GM23338 (cell line): ENCODE measurements around the gene SLIT1. TPM values are rescaled to one million over a fixed set of nuclear protein-coding genes. Genes with fewer than 3 reads are reported as not detected.

Source experiments
- ATAC-seq: fragments of 200-7000 bp; cut with Tn5 transposase; 3 replicates; pipeline ENCODE4 v1.9.1; 2020
- DNase-seq: peaks from one replicate; pipeline ENCODE4 v3.0.0-alpha.2; 2015; ENCODE audit warnings: low spot score
- H2AFZ ChIP-seq: fragments of 200-600 bp; sonication (generic); 2 replicates; pipeline ENCODE4 v1.8.0; 2016; ENCODE audit warnings: antibody characterized with exemption, mild to moderate bottlenecking, moderate library complexity
- H3F3A ChIP-seq: fragments of 200-600 bp; sonication (generic); replicated peaks from 2 replicates; pipeline ENCODE4 v1.8.0; 2017; ENCODE audit warnings: antibody characterized with exemption, mixed run types, low read depth
- H3K27ac ChIP-seq: fragments of 200-600 bp; sonication (generic); 2 replicates; pipeline ENCODE4 v1.6.1; 2016; ENCODE audit warnings: low read depth
- H3K27me3 ChIP-seq: fragments of 200-600 bp; sonication (generic); 2 replicates; pipeline ENCODE4 v1.8.0; 2016; ENCODE audit warnings: mild to moderate bottlenecking, mixed run types, moderate library complexity; ENCODE audit not compliant: insufficient read depth
- H3K36me3 ChIP-seq: fragments of 200-600 bp; sonication (generic); 2 replicates; pipeline ENCODE4 v1.8.0; 2016; ENCODE audit warnings: mild to moderate bottlenecking; ENCODE audit not compliant: insufficient read depth
- H3K4me1 ChIP-seq: fragments of 200-600 bp; sonication (generic); 2 replicates; pipeline ENCODE4 v1.8.0; 2016; ENCODE audit warnings: mild to moderate bottlenecking, moderate library complexity; ENCODE audit not compliant: insufficient read depth
- H3K4me2 ChIP-seq: fragments of 200-600 bp; sonication (generic); 2 replicates; pipeline ENCODE4 v1.7.1; 2017; ENCODE audit warnings: mixed run types
- H3K4me3 ChIP-seq: fragments of 200-600 bp; sonication (generic); 2 replicates; pipeline ENCODE4 v1.6.1; 2016; ENCODE audit warnings: mixed run types
- H3K79me2 ChIP-seq: fragments of 200-600 bp; sonication (generic); replicated peaks from 2 replicates; pipeline ENCODE4 v1.8.0; 2017; ENCODE audit warnings: mild to moderate bottlenecking; ENCODE audit not compliant: insufficient read depth
- H3K9me2 ChIP-seq: fragments of 200-600 bp; sonication (generic); 2 replicates; pipeline ENCODE4 v1.8.0; 2017; ENCODE audit not compliant: insufficient read depth
- H4K20me1 ChIP-seq: fragments of 200-600 bp; sonication (generic); replicated peaks from 2 replicates; pipeline ENCODE4 v1.8.0; 2017; ENCODE audit warnings: mild to moderate bottlenecking; ENCODE audit not compliant: insufficient read depth
- H3K27ac Mint-ChIP-seq: 2 replicates; pipeline ENCODE4 v1.8.0; 2020; ENCODE audit warnings: inconsistent platforms, mild to moderate bottlenecking, moderate library complexity, mixed read lengths
- H3K27me3 Mint-ChIP-seq: 3 replicates; pipeline ENCODE4 v1.8.0; 2022; ENCODE audit warnings: low read depth, mild to moderate bottlenecking, moderate library complexity, mixed read lengths, inconsistent platforms; ENCODE audit not compliant: insufficient read depth, poor library complexity
- H3K36me3 Mint-ChIP-seq: 3 replicates; pipeline ENCODE4 v1.8.0; 2021; ENCODE audit warnings: low read depth, mild to moderate bottlenecking, inconsistent platforms, moderate library complexity, mixed read lengths
- H3K4me1 Mint-ChIP-seq: 3 replicates; pipeline ENCODE4 v1.8.0; 2020; ENCODE audit warnings: mild to moderate bottlenecking, inconsistent platforms, mixed read lengths
- H3K4me3 Mint-ChIP-seq: 3 replicates; pipeline ENCODE4 v1.8.0; 2021; ENCODE audit warnings: moderate library complexity, mild to moderate bottlenecking, inconsistent platforms, mixed read lengths
- H3K9me3 Mint-ChIP-seq: 3 replicates; pipeline ENCODE4 v1.8.0; 2020; ENCODE audit warnings: moderate library complexity, mild to moderate bottlenecking, inconsistent platforms, mixed read lengths
- CTCF ChIP-seq, 2 experiments: fragments of 200-600 bp in 1 of 2; sonication (generic) in 1 of 2; conservative IDR thresholded peaks; 2 replicates each; pipeline versions ENCODE4 v1.5.1 to v1.6.1; 2016 to 2017; ENCODE audit warnings: antibody characterized with exemption in 2 of 2, low read depth in 2 of 2, mild to moderate bottlenecking in 2 of 2, moderate library complexity in 1 of 2
- ETS1 ChIP-seq: IDR thresholded peaks from 2 replicates; pipeline ENCODE4 v1.6.1; 2016; ENCODE audit warnings: antibody characterized with exemption
- EZH2 ChIP-seq: fragments of 200-600 bp; sonication (generic); IDR thresholded peaks from one replicate; pipeline ENCODE4 v1.8.0; 2017; ENCODE audit warnings: antibody characterized with exemption, mild to moderate bottlenecking, low read depth; ENCODE audit not compliant: unreplicated experiment
- NANOG ChIP-seq: IDR thresholded peaks from 2 replicates; pipeline ENCODE4 v1.6.1; 2016; ENCODE audit warnings: antibody characterized with exemption, borderline replicate concordance
- STAT1 ChIP-seq: IDR thresholded peaks from one replicate; pipeline ENCODE4 v1.6.1; 2016; ENCODE audit warnings: antibody characterized with exemption; ENCODE audit not compliant: unreplicated experiment
- ZNF331 ChIP-seq: fragments of 250-450 bp; sonication (Bioruptor Pico); IDR thresholded peaks from 2 replicates; pipeline ENCODE4 v1.5.0; 2020; ENCODE audit warnings: low read depth, mild to moderate bottlenecking, moderate library complexity
- polyA plus RNA-seq: library from polyadenylated mRNA; unstranded; fragments of >200 nt; fragmentation: Nextera tagmentation; extraction: Ambion mirVana; gene quantifications from 2 replicates; pipeline ENCODE4 v1.2.1, GENCODE V29; 2016
- total RNA-seq: library from RNA; depleted of rRNA; stranded (reverse); fragments of >200 nt; shearing (Covaris generic); gene quantifications from 2 replicates; pipeline ENCODE4 v1.2.3, GENCODE V29; 2014
- TF ChIP-seq, protein P1 (sequence below): IDR thresholded peaks from one replicate; pipeline ENCODE4 v1.6.1; 2018; ENCODE audit warnings: antibody characterized with exemption; ENCODE audit not compliant: unreplicated experiment

The SLIT1 gene
- total and polyA plus RNA-seq, 2 experiments from 2014 or later, result 0.76 to 1.7 TPM

DNA sequence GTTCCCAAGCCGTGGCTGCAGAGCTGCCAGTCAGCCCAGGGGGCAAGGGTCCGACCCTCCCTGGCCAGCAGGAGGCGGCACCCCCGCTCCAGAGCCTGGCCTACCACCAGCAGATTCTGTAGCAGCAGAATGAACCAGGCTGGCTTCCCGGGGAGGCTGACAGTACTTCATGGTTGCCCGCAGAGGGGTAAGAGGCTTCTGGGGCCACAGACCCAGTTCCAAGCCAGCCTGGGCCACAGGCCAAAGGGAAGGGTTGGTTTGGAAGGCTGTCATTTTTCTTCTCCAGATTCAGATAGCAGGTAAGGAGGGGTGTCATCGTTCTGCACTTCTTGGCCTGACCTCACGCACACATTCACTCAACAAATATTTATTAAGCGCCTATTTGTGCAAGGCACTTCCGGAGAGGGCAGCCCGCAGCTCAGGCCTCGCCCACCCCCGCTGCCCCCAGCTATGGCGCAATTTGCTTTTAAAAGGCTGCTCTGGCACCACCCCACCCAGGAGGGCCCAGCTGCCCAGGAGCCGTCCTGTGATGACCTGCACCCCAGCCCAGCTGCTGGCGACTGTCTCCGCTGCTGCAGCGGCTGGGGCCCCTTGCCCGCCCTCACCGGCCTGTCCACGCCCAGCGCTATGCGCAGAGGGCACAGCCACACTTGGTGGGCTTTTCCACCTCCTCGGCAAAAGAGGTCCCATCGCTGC lies 185.1 kb downstream of the SLIT1 start:
- peak; percentile 46 for DNase-seq
- peak; percentile 79 for ATAC-seq

GRCh38 chr10:96999987-97000386 lies 185.8 kb downstream of the SLIT1 start:
- no peak overlapping the region for H2AFZ ChIP-seq

More for the DNA sequence above, 185.1 kb downstream of the SLIT1 start:
- no peak overlapping the region for H3K4me3 Mint-ChIP-seq
- no peak overlapping the region for H3K27ac Mint-ChIP-seq
- H3K4me1 Mint-ChIP-seq, result peaks cover 3% of the 10 kb centered on the region
- H3K9me3 Mint-ChIP-seq, result no peaks in the 10 kb centered on the region; the same call in 2 of the 3 replicates
- no peaks in the 10 kb centered on the region for H3K36me3 Mint-ChIP-seq
- Histone ChIP-seq H3K27me3 (no peaks in the 10 kb centered on the region), H3K27ac (no peak overlapping the region), H3K79me2 (no peaks in the 10 kb centered on the region), H3K4me1 (no peaks in the 10 kb centered on the region), H3K4me3 (no peak overlapping the region), H3K36me3 (no peaks in the 10 kb centered on the region), H3K4me2 (no peak overlapping the region), H2AFZ (no peak overlapping the region), H3K9me2 (no peaks in the 10 kb centered on the region), H3F3A (no peaks in the 10 kb centered on the region), H4K20me1 (no peaks in the 10 kb centered on the region)
- TF ChIP-seq STAT1 (no peak), CTCF (conservative IDR thresholded peaks at IDR 0.05; ENCODE audit: low read depth in 2 of 2) (peak; percentile 54 to 70)
- H3K27me3 Mint-ChIP-seq, result peaks cover 2% of the 10 kb centered on the region

GRCh38 chr10:96999337-96999736 lies 186.4 kb downstream of the SLIT1 start:
- H3K36me3 ChIP-seq, result no peaks in the 10 kb centered on the region
- no peak overlapping the region for H2AFZ ChIP-seq
- no peak for DNase-seq
- Mint-ChIP-seq H3K36me3 (no peaks in the 10 kb centered on the region), H3K4me1 (no peaks in the 10 kb centered on the region), H3K27ac (no peak overlapping the region), H3K4me3 (no peak overlapping the region), H3K27me3 (peaks cover 4% of the 10 kb centered on the region), H3K9me3 (no peaks in the 10 kb centered on the region)
- no peak overlapping the region for H3K4me2 ChIP-seq
- H3K4me1 ChIP-seq, result no peaks in the 10 kb centered on the region
- H3K4me3 ChIP-seq, result no peak overlapping the region
- no peaks in the 10 kb centered on the region for H3F3A ChIP-seq
- H3K27me3 ChIP-seq, result no peaks in the 10 kb centered on the region
- no peaks in the 10 kb centered on the region for H3K79me2 ChIP-seq
- H3K9me2 ChIP-seq, result no peaks in the 10 kb centered on the region
- H4K20me1 ChIP-seq, result no peaks in the 10 kb centered on the region
- H3K27ac ChIP-seq, result no peak overlapping the region
- no peak for ATAC-seq
- TF ChIP-seq EZH2 (no peak), ETS1 (no peak), ZNF331 (no peak), NANOG (no peak)
- TF ChIP-seq, protein P1, sequence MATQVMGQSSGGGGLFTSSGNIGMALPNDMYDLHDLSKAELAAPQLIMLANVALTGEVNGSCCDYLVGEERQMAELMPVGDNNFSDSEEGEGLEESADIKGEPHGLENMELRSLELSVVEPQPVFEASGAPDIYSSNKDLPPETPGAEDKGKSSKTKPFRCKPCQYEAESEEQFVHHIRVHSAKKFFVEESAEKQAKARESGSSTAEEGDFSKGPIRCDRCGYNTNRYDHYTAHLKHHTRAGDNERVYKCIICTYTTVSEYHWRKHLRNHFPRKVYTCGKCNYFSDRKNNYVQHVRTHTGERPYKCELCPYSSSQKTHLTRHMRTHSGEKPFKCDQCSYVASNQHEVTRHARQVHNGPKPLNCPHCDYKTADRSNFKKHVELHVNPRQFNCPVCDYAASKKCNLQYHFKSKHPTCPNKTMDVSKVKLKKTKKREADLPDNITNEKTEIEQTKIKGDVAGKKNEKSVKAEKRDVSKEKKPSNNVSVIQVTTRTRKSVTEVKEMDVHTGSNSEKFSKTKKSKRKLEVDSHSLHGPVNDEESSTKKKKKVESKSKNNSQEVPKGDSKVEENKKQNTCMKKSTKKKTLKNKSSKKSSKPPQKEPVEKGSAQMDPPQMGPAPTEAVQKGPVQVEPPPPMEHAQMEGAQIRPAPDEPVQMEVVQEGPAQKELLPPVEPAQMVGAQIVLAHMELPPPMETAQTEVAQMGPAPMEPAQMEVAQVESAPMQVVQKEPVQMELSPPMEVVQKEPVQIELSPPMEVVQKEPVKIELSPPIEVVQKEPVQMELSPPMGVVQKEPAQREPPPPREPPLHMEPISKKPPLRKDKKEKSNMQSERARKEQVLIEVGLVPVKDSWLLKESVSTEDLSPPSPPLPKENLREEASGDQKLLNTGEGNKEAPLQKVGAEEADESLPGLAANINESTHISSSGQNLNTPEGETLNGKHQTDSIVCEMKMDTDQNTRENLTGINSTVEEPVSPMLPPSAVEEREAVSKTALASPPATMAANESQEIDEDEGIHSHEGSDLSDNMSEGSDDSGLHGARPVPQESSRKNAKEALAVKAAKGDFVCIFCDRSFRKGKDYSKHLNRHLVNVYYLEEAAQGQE, result no peak

More at GRCh38 chr10:96999987-97000386, 185.8 kb downstream of the SLIT1 start:
- no peaks in the 10 kb centered on the region for H4K20me1 ChIP-seq
- Mint-ChIP-seq H3K27ac (no peak overlapping the region), H3K4me3 (no peak overlapping the region), H3K36me3 (no peaks in the 10 kb centered on the region), H3K27me3 (peaks cover 4% of the 10 kb centered on the region), H3K4me1 (no peaks in the 10 kb centered on the region), H3K9me3 (no peaks in the 10 kb centered on the region)
- no peaks in the 10 kb centered on the region for H3K79me2 ChIP-seq
- no peaks in the 10 kb centered on the region for H3F3A ChIP-seq
- H3K4me1 ChIP-seq, result no peaks in the 10 kb centered on the region
- no peaks in the 10 kb centered on the region for H3K9me2 ChIP-seq
- H3K27ac ChIP-seq, result no peak overlapping the region
- no peak overlapping the region for H3K4me3 ChIP-seq
- H3K4me2 ChIP-seq, result no peak overlapping the region
- DNase-seq (no peak), ATAC-seq (no peak; the same call in 2 of the 3 replicates)
- no peaks in the 10 kb centered on the region for H3K36me3 ChIP-seq
- no peak for TF ChIP-seq ZNF331
- no peaks in the 10 kb centered on the region for H3K27me3 ChIP-seq
